ENCODE measurements around the gene PITPNM1.

DNA sequence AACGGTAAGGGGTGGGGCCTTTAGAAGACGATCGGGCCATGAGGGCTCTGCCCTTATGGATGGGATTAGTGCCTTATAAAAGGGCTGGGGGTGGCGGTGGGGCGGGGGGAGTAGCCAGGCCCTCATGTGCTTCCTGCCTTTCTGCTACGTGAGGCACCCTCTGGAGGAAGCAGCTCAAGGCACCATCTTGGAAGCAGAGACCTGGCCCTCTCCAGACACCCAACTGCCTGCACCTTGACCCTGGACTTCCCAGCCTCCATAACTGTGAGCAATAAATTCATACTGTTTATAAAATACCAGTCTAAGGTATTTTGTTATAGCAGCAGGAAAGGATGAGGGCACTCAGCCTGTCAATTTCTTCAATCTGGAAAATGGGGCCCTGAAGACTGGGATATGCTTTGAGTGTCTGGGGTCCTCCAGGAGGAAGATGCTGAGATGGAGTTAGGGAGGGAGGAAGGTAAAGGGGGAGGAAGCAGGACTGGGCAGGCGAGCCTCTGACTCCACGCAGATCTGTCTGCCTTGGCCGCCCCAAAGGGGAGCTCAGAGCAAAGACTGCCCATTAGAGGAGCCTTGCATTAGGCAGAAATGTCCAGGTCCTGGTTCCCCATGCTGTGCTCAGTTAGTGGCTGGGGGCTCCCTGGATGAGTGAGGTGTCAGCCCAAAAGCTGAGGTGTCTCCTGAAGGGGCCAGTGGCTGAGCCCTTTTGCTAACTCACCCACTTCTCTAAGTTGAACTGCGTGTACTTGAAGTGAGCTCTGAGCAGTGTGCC lies 12.8 kb upstream of the PITPNM1 start:
- TF ChIP-seq, protein P1, sequence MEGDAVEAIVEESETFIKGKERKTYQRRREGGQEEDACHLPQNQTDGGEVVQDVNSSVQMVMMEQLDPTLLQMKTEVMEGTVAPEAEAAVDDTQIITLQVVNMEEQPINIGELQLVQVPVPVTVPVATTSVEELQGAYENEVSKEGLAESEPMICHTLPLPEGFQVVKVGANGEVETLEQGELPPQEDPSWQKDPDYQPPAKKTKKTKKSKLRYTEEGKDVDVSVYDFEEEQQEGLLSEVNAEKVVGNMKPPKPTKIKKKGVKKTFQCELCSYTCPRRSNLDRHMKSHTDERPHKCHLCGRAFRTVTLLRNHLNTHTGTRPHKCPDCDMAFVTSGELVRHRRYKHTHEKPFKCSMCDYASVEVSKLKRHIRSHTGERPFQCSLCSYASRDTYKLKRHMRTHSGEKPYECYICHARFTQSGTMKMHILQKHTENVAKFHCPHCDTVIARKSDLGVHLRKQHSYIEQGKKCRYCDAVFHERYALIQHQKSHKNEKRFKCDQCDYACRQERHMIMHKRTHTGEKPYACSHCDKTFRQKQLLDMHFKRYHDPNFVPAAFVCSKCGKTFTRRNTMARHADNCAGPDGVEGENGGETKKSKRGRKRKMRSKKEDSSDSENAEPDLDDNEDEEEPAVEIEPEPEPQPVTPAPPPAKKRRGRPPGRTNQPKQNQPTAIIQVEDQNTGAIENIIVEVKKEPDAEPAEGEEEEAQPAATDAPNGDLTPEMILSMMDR (IDR thresholded peaks at IDR 0.05; ENCODE audit: low read depth, low read length) = no peak
- TF ChIP-seq POLR2A (IDR thresholded peaks at IDR 0.05; ENCODE audit: extremely low read depth, insufficient read length) = no peak
- TF ChIP-seq, protein P2, sequence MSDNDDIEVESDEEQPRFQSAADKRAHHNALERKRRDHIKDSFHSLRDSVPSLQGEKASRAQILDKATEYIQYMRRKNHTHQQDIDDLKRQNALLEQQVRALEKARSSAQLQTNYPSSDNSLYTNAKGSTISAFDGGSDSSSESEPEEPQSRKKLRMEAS (IDR thresholded peaks at IDR 0.05; ENCODE audit: low read depth, low read length) = no peak
- no peak for TF ChIP-seq MYC (IDR thresholded peaks at IDR 0.05; ENCODE audit: low read depth, low read length)
